Thoracic aorta (tissue), 2 donors: Measurements from ENCODE around the gene MPPED1. TPM values are rescaled to one million over a fixed set of nuclear protein-coding genes. Genes with fewer than 3 reads are reported as not detected.

Source experiments
- ATAC-seq: fragments of 150-250 bp; one replicate; pipeline ENCODE4 v1.8.0; 2017; ENCODE audit warnings: low read depth; ENCODE audit not compliant: insufficient number of reproducible peaks, low FRiP score
- DNase-seq: peaks from one replicate; pipeline ENCODE4 v3.0.0-alpha.2; 2020; ENCODE audit warnings: low spot score
- H3K27ac ChIP-seq, 2 donors: fragments of 200-600 bp; sonication (generic); 1 replicate in 1 of 2; 2 replicates in 1 of 2; pipeline ENCODE4 v1.5.1; 2016; ENCODE audit warnings: mild to moderate bottlenecking in 2 of 2, moderate library complexity in 2 of 2
- H3K27me3 ChIP-seq: fragments of 200-600 bp; sonication (generic); replicated peaks from 2 replicates; pipeline ENCODE4 v1.6.0; 2016; ENCODE audit warnings: mild to moderate bottlenecking; ENCODE audit not compliant: insufficient read depth
- H3K36me3 ChIP-seq: fragments of 200-600 bp; sonication (generic); one replicate; pipeline ENCODE4 v1.5.1; 2016
- H3K4me1 ChIP-seq, 2 donors: fragments of 200-600 bp; sonication (generic); 1 replicate in 1 of 2; 2 replicates in 1 of 2; pipeline versions ENCODE4 v1.5.1 to v1.6.0; 2016; ENCODE audit warnings: low read depth in 2 of 2, mild to moderate bottlenecking in 1 of 2; ENCODE audit not compliant: control insufficient read depth in 1 of 2
- H3K4me3 ChIP-seq: fragments of 200-600 bp; sonication (generic); 2 replicates; pipeline ENCODE4 v1.5.1; 2016; ENCODE audit warnings: mild to moderate bottlenecking
- H3K9me3 ChIP-seq: fragments of 200-600 bp; sonication (generic); 2 replicates; pipeline ENCODE4 v1.5.1; 2016
- total RNA-seq, 2 donors: library from RNA; depleted of rRNA; stranded (reverse); fragments of >200 nt; gene quantifications; one replicate each; pipeline versions ENCODE4 v1.1.0 to v1.2.3, GENCODE V29; 2016
- TF ChIP-seq, protein P1 (sequence below): fragments of 200-600 bp; sonication (generic); IDR thresholded peaks from one replicate; pipeline ENCODE4 v1.5.1; 2019; ENCODE audit warnings: antibody characterized with exemption

The MPPED1 gene
- total RNA-seq, 2 donors from 2014 or later: not detected

DNA sequence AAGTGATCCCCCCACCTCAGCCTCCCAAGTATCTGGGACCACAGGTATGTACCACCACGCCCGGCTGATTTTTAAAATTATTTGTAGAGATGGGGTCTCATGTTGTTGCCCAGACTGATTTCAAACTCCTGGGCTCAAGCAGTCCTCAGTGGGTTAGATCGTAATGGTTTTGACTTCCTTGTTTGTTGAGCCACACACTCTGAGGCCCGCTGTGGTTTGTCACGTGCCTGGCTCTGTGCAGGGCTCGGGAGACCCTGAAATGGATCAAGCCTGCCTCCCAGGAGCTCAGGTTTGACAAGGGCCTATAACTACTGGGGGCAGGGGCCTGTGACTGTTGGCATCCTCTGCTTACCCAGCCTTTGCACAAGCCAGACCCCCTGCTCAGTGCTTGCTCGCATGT lies 68.1 kb downstream of the MPPED1 start:
- DNase-seq (no peak), ATAC-seq (no peak)
- Histone ChIP-seq H3K36me3 (no peaks in the 10 kb centered on the region), H3K27ac (no peak overlapping the region), H3K27me3 (no peaks in the 10 kb centered on the region), H3K9me3 (no peaks in the 10 kb centered on the region), H3K4me3 (no peak overlapping the region), H3K4me1 (no peaks in the 10 kb centered on the region)
- TF ChIP-seq, protein P1, sequence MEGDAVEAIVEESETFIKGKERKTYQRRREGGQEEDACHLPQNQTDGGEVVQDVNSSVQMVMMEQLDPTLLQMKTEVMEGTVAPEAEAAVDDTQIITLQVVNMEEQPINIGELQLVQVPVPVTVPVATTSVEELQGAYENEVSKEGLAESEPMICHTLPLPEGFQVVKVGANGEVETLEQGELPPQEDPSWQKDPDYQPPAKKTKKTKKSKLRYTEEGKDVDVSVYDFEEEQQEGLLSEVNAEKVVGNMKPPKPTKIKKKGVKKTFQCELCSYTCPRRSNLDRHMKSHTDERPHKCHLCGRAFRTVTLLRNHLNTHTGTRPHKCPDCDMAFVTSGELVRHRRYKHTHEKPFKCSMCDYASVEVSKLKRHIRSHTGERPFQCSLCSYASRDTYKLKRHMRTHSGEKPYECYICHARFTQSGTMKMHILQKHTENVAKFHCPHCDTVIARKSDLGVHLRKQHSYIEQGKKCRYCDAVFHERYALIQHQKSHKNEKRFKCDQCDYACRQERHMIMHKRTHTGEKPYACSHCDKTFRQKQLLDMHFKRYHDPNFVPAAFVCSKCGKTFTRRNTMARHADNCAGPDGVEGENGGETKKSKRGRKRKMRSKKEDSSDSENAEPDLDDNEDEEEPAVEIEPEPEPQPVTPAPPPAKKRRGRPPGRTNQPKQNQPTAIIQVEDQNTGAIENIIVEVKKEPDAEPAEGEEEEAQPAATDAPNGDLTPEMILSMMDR: no peak

DNA sequence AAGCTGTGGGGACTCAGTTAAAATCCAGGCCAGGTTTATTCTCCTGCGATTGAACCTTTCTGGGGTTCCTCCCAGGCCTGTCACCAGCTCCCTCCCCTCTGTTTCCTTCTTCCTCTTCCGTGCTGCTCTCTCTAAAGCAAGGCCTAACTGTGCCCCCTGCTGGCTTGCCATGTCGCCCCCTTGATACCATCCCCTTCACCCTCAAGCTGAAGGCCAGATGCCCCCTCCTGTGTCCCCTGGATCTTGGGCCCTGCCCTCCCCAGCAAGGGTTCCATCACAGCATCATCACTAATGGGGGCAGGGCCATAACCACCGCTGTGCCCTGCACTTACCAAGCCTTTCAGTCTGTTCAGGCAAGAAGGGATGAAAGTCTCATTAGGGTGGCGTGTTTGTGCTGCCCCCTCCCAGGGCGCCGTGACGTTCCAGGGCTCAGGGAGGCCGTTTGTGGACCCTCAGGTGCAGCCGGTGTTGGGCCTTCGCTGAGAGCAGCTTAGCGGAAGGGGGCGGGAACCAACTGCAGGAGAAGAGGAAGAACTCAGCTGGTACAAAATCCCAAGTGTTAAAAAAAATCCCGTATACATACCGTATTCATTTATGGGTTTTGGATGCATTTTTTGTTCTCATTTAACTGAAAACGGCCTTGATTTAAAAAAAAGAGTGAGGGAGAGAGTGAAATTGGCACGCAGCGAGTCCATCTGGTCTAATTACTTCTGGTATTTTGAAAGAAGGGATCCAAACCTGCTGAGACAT lies 69.9 kb downstream of the MPPED1 start:
- TF ChIP-seq, protein P1: no peak
- Histone ChIP-seq H3K4me1 (no peaks in the 10 kb centered on the region), H3K4me3 (peak overlapping the region; percentile 44), H3K36me3 (no peaks in the 10 kb centered on the region), H3K27ac (no peak overlapping the region), H3K9me3 (no peaks in the 10 kb centered on the region), H3K27me3 (no peaks in the 10 kb centered on the region)
- ATAC-seq: no peak
- no peak for DNase-seq

DNA sequence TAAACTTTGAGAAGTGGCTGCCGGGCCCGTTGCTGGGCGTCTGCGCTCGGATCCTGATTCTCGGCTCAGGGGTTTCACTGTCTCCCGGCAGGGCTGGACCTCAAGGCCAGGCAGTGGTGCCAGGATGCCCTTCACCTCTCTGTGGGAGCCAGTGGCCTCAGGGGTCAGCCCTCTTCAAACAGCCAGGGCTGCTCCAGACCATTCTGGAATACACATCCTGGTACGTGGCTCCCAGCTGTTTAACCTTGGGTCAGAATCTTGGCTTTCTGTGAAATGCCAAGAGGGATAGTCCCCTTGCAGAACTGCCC lies 70.5 kb downstream of the MPPED1 start:
- H3K4me1 ChIP-seq: no peaks in the 10 kb centered on the region
- TF ChIP-seq, protein P1: no peak
- no peak overlapping the region for H3K27ac ChIP-seq
- no peaks in the 10 kb centered on the region for H3K9me3 ChIP-seq
- DNase-seq: no peak
- ATAC-seq: no peak
- H3K4me3 ChIP-seq: no peak overlapping the region
- no peaks in the 10 kb centered on the region for H3K36me3 ChIP-seq
- H3K27me3 ChIP-seq: no peaks in the 10 kb centered on the region

DNA sequence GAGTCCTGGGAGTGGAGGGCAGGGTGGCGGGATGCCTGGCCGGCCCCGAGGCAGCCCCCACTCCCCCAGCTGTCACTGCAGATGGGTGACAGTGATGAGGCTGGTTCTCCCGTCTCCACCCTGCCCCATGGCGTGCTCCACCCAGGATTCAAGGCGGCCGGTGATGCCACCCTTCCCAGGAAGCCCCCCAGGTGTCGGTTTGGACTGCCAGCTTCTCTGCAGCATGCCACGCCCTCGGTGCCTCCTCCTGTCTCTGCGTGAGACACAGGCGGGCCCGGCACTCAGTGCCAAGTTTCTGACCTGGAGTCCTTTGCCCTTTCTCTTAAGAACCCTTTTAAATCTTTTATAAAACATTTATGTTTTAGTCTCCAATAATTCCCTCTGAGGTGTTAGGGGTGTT lies 71.5 kb downstream of the MPPED1 start:
- DNase-seq: no peak
- Histone ChIP-seq H3K27me3 (no peaks in the 10 kb centered on the region), H3K4me1 (no peaks in the 10 kb centered on the region), H3K27ac (no peak overlapping the region), H3K36me3 (no peaks in the 10 kb centered on the region), H3K4me3 (no peak overlapping the region), H3K9me3 (no peaks in the 10 kb centered on the region)
- TF ChIP-seq, protein P1: no peak
- no peak for ATAC-seq

DNA sequence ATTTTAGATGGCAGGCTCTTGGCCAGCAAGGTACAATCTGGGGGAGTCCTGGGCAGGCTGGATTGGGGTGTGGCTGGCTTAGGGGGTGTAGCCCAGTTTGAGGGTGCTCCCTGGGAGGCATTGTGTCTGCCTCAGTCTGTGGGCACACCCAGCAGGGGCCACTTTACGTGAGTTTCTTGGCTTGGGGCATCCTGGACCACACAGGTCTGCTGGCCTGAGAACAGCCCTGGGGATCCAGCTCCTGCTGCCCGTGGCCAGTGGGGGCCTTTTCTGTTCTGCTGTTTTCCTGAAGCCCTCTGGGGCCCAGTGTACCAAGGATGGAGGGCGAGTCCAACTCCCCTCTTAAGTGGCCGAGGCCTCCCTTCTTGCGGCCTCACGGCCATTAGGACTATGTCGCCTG lies 71.9 kb downstream of the MPPED1 start:
- TF ChIP-seq, protein P1: no peak
- Histone ChIP-seq H3K4me3 (no peak overlapping the region), H3K27ac (no peak overlapping the region), H3K4me1 (no peaks in the 10 kb centered on the region), H3K9me3 (no peaks in the 10 kb centered on the region), H3K27me3 (no peaks in the 10 kb centered on the region), H3K36me3 (no peaks in the 10 kb centered on the region)
- ATAC-seq (no peak), DNase-seq (no peak)
